ENCODE results near the gene PEX1. TPM values are rescaled to one million over a fixed set of nuclear protein-coding genes. Genes with fewer than 3 reads are reported as not detected.
"Not testable (repeated sequence)": the region's sequence is repeated elsewhere in the genome, so short reads cannot be mapped to it uniquely, and the experiment has no call there.

Gene PEX1
- total and polyA plus RNA-seq, 2 donors = 12.0 to 63.7 TPM

DNA sequence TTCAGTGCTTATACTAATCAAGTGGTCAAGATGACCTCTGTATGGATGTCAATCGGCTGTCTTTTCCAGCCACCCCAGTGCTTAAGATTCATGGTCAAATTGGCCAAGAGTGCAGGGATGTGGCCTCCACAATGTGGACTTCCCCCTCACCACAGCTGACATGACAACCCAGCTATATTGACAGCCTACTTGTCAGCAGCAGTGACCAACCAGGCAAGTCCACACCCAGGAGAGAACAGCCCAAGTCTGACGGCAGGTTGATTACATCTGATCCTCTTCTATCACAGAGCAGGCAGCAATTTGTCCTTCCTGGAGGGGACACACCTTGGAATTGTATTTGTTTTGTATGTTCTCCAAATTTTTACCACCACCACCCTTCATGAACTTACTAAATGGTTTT is 42.3 kb downstream of the PEX1 start:
- WGBS = 85% methylated on average over 2 of the region's 2 CpGs
- no peak for DNase-seq (ENCODE audit: extremely low spot score)
- H3K4me3 ChIP-seq (ENCODE audit: low read depth, low read length) = no peak overlapping the region
- no peaks in the 10 kb centered on the region for H3K4me1 ChIP-seq (ENCODE audit: insufficient read depth)
- peaks cover 2% of the 10 kb centered on the region for H3K36me3 ChIP-seq (ENCODE audit: insufficient read depth)
- H3K27ac ChIP-seq (ENCODE audit: low read depth) = no peak overlapping the region

DNA sequence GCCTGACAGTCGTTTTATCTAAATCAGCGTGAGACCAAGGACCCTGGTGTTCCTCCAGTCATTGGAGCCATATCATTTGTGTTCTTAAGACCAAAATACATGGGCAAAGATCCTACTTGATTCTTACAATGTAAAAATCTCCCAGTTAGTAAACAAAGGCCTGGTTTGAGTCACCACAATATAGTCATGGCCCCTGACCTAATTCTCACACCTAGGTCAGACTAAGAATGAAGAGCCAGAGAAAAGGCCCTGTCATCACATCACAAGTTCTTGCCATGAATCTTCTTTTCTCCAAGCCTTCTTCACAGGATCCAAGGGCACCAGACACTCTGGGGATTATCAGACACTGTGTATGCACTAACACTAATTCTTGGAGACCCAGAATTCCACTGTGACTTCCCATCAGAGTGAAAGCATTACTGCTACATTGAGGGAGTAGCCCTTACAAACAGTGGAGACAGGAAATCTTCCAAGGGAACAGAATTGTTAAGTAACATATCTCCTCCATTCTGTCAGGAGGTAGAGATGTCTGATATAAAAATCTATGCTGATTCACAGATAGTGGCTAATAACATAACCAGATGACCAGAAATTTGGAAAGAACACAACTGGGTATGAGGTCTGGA is 42.9 kb downstream of the PEX1 start:
- Histone ChIP-seq H3K4me3 (ENCODE audit: low read depth, low read length) (no peak overlapping the region), H3K27ac (ENCODE audit: low read depth) (no peak overlapping the region), H3K36me3 (ENCODE audit: insufficient read depth) (peaks cover 2% of the 10 kb centered on the region), H3K4me1 (ENCODE audit: insufficient read depth) (no peaks in the 10 kb centered on the region)
- 93% methylated on average over 2 of the region's 2 CpGs for WGBS
- DNase-seq (ENCODE audit: extremely low spot score) = no peak

DNA sequence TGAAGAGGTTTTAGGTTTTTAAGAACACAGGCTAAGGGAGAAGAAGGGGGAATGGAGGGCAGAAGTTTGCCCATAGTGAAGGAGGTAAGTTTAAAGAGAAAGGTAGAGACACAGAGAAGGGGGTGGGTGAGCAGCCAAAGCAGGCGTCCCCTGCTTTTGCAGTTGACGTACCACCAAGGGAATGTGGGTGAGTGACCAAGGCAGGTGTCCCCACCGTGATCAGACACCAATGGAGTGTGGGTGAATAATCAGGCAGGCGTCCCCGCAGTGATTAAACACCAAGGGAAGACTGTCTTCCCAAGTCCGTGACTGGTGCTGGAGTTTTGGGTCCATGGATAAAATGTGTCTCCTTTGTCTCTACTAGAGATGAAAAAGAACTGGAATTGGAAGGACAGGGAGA is 44.1 kb downstream of the PEX1 start:
- H3K36me3 ChIP-seq (ENCODE audit: insufficient read depth); H3K4me3 ChIP-seq (ENCODE audit: low read depth, low read length); H3K27ac ChIP-seq (ENCODE audit: low read depth); H3K4me1 ChIP-seq (ENCODE audit: insufficient read depth); DNase-seq (ENCODE audit: extremely low spot score): not testable (repeated sequence)
- WGBS = 94% methylated on average over 6 of the region's 6 CpGs

DNA sequence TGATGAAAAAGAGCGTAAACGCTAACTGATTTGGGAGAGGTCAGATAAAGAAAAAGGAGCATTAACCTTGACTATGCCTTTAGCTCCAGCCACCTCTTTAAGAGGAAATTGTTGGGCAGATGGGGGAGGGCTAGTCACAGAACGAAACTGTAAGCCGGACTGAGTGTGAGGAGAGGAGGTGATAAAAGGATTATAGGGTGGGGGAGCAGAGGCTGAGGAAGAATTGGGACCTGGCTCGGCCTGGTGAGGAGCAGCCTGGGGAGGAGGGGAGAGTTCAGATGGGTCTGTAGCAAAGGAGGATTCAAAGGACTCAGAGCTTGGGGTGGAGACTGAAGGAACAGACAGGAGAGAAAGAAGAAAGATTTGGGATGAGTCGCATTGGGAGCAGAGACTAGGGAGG is 44.7 kb downstream of the PEX1 start:
- H3K36me3 ChIP-seq (ENCODE audit: insufficient read depth); H3K4me3 ChIP-seq (ENCODE audit: low read depth, low read length): not testable (repeated sequence)
- 42% methylated on average over 6 of the region's 6 CpGs for WGBS

DNA sequence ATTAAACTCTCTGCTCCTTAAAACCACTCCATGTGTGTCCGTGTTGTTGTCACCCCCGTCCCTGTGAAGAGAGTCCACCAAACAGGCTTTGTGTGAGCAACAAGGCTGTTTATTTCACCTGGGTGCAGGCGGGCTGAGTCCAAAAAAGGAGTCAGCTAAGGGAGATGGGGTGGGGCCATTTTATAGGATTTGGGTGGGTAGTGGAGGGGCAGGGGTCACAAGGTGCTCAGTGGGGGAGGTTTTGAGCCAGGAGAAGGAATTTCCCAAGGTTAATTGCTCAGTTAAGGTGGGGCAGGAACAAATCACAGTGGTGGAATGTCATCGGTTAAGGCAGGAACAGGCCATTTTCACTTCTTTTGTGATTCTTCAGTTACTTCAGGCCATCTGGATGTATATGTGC is 49.2 kb downstream of the PEX1 start:
- not testable (repeated sequence) for H3K4me3 ChIP-seq (ENCODE audit: low read depth, low read length); H3K36me3 ChIP-seq (ENCODE audit: insufficient read depth); DNase-seq (ENCODE audit: extremely low spot score); H3K27ac ChIP-seq (ENCODE audit: low read depth); H3K4me1 ChIP-seq (ENCODE audit: insufficient read depth)
- WGBS = 87% methylated on average over 4 of the region's 4 CpGs

More for the DNA sequence above, 44.7 kb downstream of the PEX1 start:
- DNase-seq (ENCODE audit: extremely low spot score); H3K27ac ChIP-seq (ENCODE audit: low read depth); H3K4me1 ChIP-seq (ENCODE audit: insufficient read depth): not testable (repeated sequence)

DNA sequence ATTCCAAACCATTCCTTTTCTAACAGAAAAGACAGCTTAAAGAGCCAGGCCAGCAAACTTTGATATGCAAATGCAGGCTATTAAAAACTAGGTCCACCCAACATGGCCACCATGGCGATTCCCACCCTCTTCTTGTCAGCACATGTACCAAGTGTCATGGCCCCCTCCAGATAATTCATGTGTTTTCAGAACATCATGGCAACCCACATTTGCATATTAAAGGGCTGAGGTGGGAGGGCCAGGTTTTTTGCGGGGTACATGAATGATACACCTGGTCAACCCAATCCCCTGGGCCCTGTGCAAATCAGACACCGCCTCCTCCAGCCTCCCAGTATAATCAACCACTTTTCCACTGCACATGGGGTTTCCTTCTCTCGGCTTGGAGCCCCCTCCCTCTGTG is 49.6 kb downstream of the PEX1 start:
- no peak for DNase-seq (ENCODE audit: extremely low spot score)
- Histone ChIP-seq H3K27ac (ENCODE audit: low read depth) (no peak overlapping the region), H3K4me1 (ENCODE audit: insufficient read depth) (no peaks in the 10 kb centered on the region), H3K36me3 (ENCODE audit: insufficient read depth) (no peaks in the 10 kb centered on the region), H3K4me3 (ENCODE audit: low read depth, low read length) (no peak overlapping the region)
- WGBS = 93% methylated on average over 4 of the region's 4 CpGs

DNA sequence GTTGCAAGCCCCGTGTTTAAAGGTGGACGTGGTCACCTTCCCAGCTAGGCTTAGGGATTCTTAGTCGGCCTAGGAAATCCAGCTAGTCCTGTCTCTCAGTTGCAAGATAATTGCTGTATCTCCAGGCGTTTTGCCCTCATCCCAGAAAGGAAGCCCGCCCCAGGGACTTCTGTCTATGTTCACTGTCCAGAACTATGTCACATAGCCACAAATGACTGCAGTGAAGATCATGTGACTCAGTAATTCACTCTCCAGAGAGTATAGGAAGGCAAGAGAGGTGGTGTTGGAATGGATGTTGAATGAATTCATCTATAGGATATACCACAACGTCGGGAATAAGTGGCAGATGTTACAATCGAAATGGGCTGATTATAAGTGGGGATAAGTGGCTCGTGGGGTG is 50.2 kb downstream of the PEX1 start:
- no peak overlapping the region for H3K27ac ChIP-seq (ENCODE audit: low read depth)
- H3K36me3 ChIP-seq (ENCODE audit: insufficient read depth) = no peaks in the 10 kb centered on the region
- DNase-seq (ENCODE audit: extremely low spot score) = no peak
- H3K4me1 ChIP-seq (ENCODE audit: insufficient read depth) = no peaks in the 10 kb centered on the region
- H3K4me3 ChIP-seq (ENCODE audit: low read depth, low read length) = no peak overlapping the region
- 86% methylated on average over 9 of the region's 9 CpGs for WGBS

DNA sequence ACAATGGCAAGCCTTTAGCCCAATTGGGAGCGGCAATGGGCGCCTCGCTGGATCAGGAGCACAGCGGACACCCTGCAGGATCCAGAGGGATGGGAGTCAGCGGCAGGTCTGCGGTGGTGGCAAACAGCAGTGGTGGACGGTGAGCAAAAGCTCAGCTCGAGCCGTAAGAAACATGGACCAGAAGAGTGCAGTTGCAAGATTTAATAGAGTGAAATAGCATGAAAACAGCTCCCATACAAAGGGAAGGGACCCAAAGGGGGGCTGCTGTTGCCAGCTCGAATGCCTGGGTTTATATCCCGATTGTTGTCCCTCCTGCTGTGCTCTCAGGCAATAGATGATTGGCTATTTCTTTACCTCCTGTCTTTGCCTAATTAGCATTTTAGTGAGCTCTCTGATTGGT is 50.6 kb downstream of the PEX1 start, which contains the start of gene ERVW-1:
TSS of gene ERVW-1 (minus strand) at position 266 of the 400 bp plus-strand sequence. CDS start 7,565 bp downstream, outside the sequence.
- H3K4me1 ChIP-seq (ENCODE audit: insufficient read depth); H3K36me3 ChIP-seq (ENCODE audit: insufficient read depth); H3K4me3 ChIP-seq (ENCODE audit: low read depth, low read length); H3K27ac ChIP-seq (ENCODE audit: low read depth); DNase-seq (ENCODE audit: extremely low spot score): not testable (repeated sequence)
- 93% methylated on average over 11 of the region's 11 CpGs for WGBS

DNA sequence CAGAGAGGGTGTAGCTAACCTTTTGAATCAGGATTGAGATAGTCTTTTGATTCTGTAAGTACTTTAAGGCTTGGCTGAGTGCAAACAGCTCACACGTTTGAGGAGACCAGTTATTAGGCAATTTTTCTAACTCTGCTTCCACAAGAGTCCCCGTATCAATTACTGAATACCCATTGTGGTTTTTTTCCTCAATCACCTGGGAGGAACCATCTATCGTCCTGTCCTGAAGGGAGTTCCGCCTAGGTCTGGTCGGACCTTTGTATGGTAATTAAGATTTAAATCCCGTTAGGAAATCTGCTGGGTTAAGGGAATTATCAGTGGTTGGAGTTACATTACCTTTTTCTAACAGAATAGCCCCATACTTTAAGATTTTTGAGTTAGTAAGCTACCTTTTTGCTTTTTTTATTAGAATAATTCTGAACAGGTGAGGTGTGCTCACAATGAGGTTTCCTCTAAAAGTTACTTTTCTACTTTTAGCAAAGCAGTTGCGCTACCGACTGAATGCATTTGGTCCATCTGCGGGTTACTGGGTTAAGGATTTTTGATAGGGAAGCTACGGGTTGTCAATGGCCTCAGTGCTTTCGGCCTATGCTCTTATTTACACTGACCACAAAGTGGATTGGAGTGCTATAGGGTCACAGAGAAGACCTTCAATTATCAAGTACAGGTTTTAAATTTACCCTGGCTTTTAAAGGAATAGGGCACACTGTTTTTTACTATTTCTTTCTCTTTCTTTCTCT is 52.3 kb downstream of the PEX1 start:
- not testable (repeated sequence) for H3K4me1 ChIP-seq (ENCODE audit: insufficient read depth); H3K27ac ChIP-seq (ENCODE audit: low read depth); DNase-seq (ENCODE audit: extremely low spot score); H3K4me3 ChIP-seq (ENCODE audit: low read depth, low read length); H3K36me3 ChIP-seq (ENCODE audit: insufficient read depth)
- 90% methylated on average over 11 of the region's 11 CpGs for WGBS

DNA sequence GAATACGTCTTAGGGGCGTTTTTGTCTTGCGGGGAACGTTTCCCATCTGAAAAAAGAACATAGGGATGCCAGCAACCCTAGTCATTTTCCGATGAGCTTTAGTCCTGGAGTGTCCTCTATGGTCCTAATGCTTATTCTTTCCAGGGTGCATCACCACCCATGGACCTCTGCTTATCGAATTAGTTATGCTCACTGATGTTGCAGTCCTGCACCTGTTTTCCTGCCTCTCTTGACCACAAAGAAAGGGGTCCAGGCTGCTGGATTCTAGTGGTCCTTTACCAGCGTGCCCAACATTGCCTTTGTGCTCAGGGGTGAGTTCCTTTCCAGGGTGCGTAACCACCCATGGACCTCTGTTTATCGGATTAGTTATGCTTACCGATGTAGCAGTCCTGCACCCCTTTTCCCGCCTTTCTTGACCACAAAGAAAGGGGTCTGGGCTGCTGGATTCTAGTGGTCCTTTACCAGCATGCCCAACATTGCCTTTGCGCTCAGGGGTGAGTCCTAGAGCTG is 53.0 kb downstream of the PEX1 start:
- not testable (repeated sequence) for H3K36me3 ChIP-seq (ENCODE audit: insufficient read depth); H3K4me1 ChIP-seq (ENCODE audit: insufficient read depth); DNase-seq (ENCODE audit: extremely low spot score); H3K27ac ChIP-seq (ENCODE audit: low read depth); H3K4me3 ChIP-seq (ENCODE audit: low read depth, low read length)
- WGBS = 91% methylated on average over 12 of the region's 12 CpGs

DNA sequence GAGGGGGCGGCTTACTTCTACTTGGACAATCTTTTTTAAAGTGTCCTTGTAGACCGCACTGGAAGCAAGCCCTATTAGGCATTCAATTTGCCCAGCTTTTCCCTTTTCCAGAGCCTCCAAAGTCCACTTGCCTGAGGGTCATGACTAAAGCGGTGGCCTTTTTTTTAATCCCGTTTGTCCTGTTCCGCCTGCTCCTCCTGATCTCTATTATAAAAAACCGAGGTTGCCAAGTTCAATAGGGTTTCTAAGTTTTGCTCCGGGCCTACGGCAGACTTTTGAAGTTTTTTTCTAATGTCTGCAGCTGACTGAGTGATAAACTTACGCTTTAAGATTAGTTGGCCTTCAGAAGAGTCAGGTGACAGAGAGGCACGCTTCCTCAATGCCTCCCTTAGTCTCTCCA is 54.3 kb downstream of the PEX1 start:
- H3K4me3 ChIP-seq (ENCODE audit: low read depth, low read length); H3K27ac ChIP-seq (ENCODE audit: low read depth); DNase-seq (ENCODE audit: extremely low spot score); H3K36me3 ChIP-seq (ENCODE audit: insufficient read depth); H3K4me1 ChIP-seq (ENCODE audit: insufficient read depth): not testable (repeated sequence)
- 83% methylated on average over 10 of the region's 10 CpGs for WGBS

DNA sequence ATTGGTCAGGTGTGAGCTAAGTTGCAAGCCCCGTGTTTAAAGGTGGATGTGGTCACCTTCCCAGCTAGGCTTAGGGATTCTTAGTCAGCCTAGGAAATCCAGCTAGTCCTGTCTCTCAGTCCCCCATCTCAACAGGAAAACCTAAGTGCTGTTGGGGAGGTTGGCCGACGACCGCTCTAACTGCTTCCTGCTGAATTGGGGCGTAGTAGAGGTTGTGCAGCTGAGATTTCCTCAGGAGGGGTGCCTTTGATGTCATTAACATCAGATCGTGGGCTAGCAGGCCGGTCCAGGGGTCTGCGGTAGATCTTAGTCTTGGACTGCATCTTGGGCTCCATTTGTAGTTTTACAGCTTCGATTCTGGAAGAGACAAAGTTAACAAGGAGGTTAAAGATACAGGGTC is 59.7 kb downstream of the PEX1 start:
- WGBS = 96% methylated on average over 9 of the region's 9 CpGs
- H3K36me3 ChIP-seq (ENCODE audit: insufficient read depth) = not testable (repeated sequence)

DNA sequence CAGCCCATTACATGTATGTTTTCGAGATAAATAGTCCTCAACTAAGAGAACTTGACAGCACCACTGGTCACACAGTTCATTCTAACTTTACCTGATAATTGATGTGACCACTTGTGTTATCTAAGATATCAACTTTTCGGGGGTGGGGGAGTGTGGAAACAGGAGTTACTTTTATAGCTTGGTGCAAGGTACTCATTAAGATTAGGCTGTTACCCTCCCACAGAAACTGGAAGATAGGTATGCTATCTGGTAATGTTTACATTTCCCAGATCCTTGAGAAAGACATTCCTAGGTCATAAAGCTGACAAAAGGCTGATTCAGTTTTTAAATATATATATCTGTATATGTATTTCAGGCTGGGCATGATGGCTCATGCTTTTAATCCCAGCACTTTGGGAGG is 61.6 kb downstream of the PEX1 start:
- Histone ChIP-seq H3K27ac (ENCODE audit: low read depth) (no peak overlapping the region), H3K4me3 (ENCODE audit: low read depth, low read length) (no peak overlapping the region), H3K36me3 (ENCODE audit: insufficient read depth) (no peaks in the 10 kb centered on the region), H3K4me1 (ENCODE audit: insufficient read depth) (no peaks in the 10 kb centered on the region)
- no peak for DNase-seq (ENCODE audit: extremely low spot score)
- WGBS = 81% methylated on average over 2 of the region's 2 CpGs

More for the DNA sequence above, 59.7 kb downstream of the PEX1 start:
- not testable (repeated sequence) for H3K4me1 ChIP-seq (ENCODE audit: insufficient read depth); DNase-seq (ENCODE audit: extremely low spot score); H3K27ac ChIP-seq (ENCODE audit: low read depth); H3K4me3 ChIP-seq (ENCODE audit: low read depth, low read length)

DNA sequence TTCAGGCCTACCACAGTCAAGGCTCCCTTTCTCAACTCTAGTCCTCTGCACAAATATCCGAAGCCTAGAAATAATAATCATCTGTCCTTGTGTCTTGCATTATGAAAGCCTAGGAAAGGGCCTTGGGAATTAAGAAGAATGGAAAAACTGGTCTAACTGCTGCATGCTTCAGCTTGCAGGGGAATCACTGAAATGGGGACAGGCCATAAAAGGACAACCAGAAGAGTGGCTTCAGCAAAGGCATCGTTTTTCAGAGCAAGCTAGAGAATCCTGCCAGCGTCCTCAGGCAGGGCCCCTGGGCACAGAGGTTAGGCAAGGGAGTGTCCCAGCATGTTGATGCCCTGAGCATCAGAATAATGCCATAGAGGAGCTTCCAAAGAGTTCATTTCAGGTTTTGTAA is 63.8 kb downstream of the PEX1 start:
- no peaks in the 10 kb centered on the region for H3K36me3 ChIP-seq (ENCODE audit: insufficient read depth)
- H3K4me1 ChIP-seq (ENCODE audit: insufficient read depth) = no peaks in the 10 kb centered on the region
- DNase-seq (ENCODE audit: extremely low spot score) = peak; percentile 53
- H3K27ac ChIP-seq (ENCODE audit: low read depth) = no peak overlapping the region
- no peak overlapping the region for H3K4me3 ChIP-seq (ENCODE audit: low read depth, low read length)
- WGBS = 73% methylated on average over 3 of the region's 3 CpGs

Measured in urinary bladder (tissue), 4 donors.